GM12874 (cell line): ENCODE results near the gene WWOX.

Source experiments
- CTCF ChIP-seq: IDR thresholded peaks from 2 replicates; pipeline ENCODE4 v1.5.1; 2011; ENCODE audit warnings: low read depth, mild to moderate bottlenecking, control low read depth, low read length, moderate library complexity; ENCODE audit not compliant: insufficient read depth

The WWOX gene

DNA sequence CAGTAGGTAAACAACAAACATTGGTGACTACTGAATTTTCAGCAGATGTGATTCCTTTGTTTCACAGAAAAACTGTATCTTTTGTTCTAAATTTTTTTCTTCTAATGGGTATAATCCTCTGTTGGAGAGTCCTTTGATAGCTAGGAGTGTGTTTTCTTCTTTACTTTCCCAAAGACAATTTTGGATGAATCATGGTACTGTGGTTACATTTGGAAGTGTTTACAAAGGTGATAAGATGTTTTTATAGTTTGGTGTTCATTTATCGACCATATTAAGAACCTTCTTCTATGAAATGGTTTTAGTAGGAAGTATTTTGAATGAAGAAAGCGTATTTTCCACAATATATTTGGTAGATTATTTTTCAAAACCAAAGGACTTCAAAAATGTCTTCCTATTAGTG lies 333.7 kb downstream of the WWOX start:
- no peak for TF ChIP-seq CTCF

DNA sequence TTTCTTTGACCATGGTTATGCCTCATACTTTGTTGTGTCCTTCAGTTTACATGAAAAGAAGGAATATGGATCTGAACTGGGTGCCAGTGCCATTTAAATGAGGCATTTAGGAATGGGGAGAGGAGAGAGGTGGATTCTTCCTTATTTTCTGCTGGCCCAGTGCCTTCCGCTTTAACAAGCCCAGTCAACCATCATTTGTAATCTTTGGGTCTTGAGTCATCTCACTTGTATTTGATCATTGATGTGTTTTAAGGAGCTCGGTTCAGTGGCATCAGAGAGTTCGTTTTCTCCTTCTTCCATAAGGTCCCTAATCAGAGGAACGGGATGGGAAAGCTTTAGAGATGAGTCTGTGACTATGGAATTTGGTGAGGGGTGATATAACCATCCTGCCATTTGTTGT lies 334.9 kb downstream of the WWOX start:
- TF ChIP-seq CTCF = no peak

DNA sequence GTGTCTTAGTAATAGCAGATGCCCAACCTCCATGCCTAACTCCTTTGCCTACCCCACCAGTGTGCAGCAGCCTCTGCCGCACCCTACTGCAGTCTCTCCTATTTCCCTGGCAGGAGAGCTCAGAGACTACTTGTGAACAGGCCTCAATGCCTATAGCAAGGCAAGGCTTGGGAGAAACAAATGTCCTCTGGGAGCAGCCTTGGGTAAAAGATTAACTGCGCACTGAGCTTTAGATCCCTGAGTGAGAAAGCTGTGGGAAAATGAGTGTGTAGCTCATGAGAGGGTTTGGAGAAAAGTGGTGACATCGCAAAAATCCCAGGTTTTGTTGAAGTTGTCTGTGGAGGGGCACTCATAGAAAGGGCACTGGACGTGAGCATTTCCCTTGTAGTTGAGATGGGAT lies 335.8 kb downstream of the WWOX start:
- no peak for TF ChIP-seq CTCF

DNA sequence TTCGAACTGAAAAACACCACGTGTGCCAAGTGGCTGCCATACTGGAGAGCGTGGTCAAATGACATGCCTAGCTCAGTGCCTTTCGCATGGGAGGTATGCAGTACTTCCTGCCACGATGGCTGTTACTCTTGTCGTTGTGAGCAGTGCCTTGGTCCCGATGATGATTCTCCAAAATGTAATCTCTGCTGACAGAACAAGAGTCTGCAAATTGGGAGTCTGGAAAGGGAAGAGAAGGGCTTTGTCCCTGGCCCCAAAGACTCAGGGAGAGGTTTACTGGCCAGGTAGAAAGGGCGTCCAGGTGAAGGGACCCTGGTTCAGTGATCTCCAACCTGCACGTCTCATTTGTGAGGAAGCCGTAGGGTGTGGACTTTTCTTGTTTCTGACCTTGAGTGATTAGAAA lies 336.6 kb downstream of the WWOX start:
- TF ChIP-seq CTCF = no peak

GRCh38 chr16:78436846-78437245 lies 337.4 kb downstream of the WWOX start:
- TF ChIP-seq CTCF = no peak

- TF ChIP-seq CTCF = peak; percentile 67; the same call in 1 of the 2 replicates
Observed at GRCh38 chr16:78437352-78437968, 338.0 kb downstream of the WWOX start.

- TF ChIP-seq CTCF = no peak
Observed at GRCh38 chr16:78438219-78438618, 338.8 kb downstream of the WWOX start.
